ENCODE measurements around the gene HDAC8. TPM values are rescaled to one million over a fixed set of nuclear protein-coding genes. Genes with fewer than 3 reads are reported as not detected.

HDAC8 gene
- 12.3 and 32.2 TPM in 2 replicates for total RNA-seq

DNA sequence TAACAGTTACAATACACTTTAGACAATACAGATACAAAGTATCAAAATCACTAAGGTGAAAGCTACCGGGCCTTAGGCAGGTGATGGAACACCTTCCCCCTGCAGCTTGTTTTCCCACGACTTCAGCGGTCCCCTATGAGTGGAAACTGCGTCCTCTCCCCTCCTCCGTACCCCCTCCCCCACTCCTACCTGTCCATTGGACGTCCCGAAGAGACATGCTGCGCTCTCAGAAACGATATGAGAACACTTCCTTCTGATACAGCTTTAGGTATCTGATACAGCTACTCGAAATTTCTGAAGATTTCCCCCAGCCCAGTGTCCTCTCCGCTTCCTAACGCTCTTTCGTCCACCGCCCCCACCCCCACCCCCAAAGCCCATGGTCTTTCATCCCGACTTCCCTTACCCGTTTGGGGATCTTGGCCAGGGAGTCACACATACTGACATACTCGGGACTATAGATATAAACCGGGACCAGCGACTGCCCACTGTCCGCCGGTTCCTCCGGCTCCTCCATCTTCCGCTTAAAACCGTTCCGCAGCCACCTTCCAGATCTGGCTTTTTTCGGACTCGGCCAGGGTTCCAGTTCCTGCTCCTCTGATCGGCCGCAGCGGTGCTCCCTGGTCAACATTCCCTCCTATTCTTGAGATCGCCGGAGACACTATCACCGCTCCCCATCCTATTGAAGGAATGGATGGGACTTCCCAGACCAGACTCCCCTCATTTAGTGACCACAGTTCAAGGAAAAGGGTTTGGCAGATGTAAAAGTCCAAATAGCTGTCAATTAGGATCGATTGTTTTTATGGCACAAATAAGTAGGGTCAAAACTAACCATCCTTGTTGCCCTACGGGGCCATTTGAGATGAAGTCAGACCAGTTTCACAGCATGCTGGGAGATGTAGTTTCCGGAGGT, at the start of gene HDAC8:
HDAC8 (minus strand) TSS at position 596 of the 910 bp plus-strand sequence; CDS start at position 514, 82 bp downstream.

DNA sequence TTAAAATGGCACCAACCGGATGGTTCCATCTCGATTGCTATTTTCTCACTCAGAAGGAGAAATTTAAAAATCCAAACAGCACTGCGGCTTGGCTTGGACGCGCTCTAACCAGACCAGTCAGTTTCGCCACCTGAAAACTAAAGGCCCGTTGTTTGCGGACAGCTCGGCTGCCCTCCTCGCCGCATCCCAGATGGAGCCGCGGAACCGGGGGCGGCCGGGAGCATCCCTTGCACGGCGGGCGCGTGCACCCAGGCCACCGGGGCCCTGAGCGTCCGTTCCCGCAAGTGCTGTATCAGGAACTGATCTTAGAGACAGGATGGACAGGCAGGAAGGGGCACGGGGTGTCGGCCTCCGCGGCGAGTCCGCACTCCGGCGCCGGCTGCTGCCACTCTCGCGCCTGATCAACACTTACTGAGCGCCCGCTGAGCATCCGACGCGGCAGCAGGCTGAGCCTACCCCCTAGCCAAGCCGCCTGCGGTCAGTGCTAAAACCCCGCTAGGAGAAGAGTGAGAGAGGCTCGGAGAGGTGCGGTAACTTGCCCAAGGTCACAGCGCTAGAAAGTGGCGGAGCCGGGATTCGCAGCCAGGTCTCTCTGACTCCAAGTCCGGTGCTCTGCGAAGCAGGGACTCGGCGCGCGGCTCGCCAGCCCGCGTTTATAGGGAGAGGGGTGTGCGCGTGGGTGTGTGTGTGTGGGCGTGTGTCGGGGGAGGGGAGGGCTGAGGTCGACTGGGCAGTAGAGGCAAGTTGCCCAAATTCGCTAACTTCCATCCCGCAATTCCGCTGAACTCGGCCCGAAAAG, 267.2 kb downstream of the HDAC8 start, which contains the start of gene CITED1:
CITED1 (minus strand) TSS at position 629 of the 799 bp plus-strand sequence. CDS start 3,045 bp downstream, outside the sequence.

Other genes starting within 250 kb of the HDAC8 start
- gene PHKA1, start 141.5 kb upstream of the HDAC8 start, total RNA-seq: 21.6 and 24.9 TPM in 2 replicates
- not detected in 2 replicates for gene DMRTC1B, start 204.0 kb upstream of the HDAC8 start, total RNA-seq
- gene FAM236B, start 209.8 kb upstream of the HDAC8 start, total RNA-seq: not detected in 2 replicates
- gene FAM236D, start 235.4 kb upstream of the HDAC8 start, total RNA-seq: not detected in 2 replicates

Data from nasal cavity respiratory epithelium epithelial cell of viscerocranial mucosa (primary cell).